ENCODE results near the gene TBC1D22A.

DNA sequence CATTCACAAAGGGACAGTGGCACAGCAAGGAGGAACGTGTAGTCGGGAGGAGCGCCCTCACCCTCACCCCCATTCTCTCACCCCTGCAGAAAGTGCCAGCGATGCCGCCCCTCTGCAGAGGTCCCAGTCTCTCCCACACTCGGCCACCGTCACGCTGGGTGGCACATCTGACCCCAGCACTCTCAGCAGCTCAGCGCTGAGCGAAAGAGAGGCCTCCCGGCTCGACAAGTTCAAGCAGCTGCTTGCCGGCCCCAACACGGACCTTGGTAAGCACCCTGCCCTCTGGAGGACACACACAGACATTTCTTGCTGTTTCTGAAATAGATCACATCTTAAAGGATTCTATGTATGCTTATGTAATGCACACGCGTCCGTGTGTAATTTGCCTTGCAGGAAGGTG lies 34.9 kb downstream of the TBC1D22A start:
- TF ChIP-seq, protein P1, sequence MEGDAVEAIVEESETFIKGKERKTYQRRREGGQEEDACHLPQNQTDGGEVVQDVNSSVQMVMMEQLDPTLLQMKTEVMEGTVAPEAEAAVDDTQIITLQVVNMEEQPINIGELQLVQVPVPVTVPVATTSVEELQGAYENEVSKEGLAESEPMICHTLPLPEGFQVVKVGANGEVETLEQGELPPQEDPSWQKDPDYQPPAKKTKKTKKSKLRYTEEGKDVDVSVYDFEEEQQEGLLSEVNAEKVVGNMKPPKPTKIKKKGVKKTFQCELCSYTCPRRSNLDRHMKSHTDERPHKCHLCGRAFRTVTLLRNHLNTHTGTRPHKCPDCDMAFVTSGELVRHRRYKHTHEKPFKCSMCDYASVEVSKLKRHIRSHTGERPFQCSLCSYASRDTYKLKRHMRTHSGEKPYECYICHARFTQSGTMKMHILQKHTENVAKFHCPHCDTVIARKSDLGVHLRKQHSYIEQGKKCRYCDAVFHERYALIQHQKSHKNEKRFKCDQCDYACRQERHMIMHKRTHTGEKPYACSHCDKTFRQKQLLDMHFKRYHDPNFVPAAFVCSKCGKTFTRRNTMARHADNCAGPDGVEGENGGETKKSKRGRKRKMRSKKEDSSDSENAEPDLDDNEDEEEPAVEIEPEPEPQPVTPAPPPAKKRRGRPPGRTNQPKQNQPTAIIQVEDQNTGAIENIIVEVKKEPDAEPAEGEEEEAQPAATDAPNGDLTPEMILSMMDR (IDR thresholded peaks at IDR 0.05): peak in 4 of 6 experiments; percentile 34 to 64 (median 44)
- no peak for TF ChIP-seq POLR2A (IDR thresholded peaks at IDR 0.05)
